Choroid plexus epithelial cell (primary cell): ENCODE measurements around the gene TMED1.

Source experiments
- DNase-seq: peaks from one replicate; pipeline ENCODE4 v3.0.0-alpha.2; 2010; ENCODE audit warnings: low read depth
- H3K4me3 ChIP-seq: 2 replicates; pipeline ENCODE4 v1.5.1; 2011; ENCODE audit warnings: low read depth, mild to moderate bottlenecking, control low read depth, low read length, moderate library complexity
- CTCF ChIP-seq: conservative IDR thresholded peaks from 2 replicates; pipeline ENCODE4 v1.5.1; 2011; ENCODE audit warnings: low read depth, mild to moderate bottlenecking, control low read depth, inconsistent platforms, low read length, moderate library complexity

TMED1 gene

GRCh38 chr19:10868872-10869547, 33.0 kb upstream of the TMED1 start:
- no peak for DNase-seq
- no peak overlapping the region for H3K4me3 ChIP-seq
- TF ChIP-seq CTCF = no peak

- TF ChIP-seq CTCF = no peak
- DNase-seq = no peak
- H3K4me3 ChIP-seq = no peak overlapping the region
Observed at GRCh38 chr19:10866495-10866894, 30.5 kb upstream of the TMED1 start.

DNA sequence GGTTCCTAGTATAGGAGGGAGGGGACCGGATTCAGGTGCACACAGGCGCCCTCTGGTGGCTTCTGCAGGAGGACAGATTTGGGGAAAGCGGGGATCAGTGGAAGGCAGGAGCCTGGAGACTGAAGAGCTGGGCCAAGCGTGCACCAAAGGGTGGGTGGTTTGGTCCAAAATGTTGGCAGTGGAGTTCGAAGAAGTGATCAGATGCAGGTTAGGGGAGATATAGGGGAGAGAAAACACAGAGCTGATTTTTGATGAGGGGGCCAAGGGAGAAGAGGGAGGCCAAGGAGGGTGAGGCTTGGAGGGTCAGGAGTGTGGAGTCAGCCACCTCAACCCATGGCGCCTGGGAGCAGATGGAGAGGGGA, 28.5 kb upstream of the TMED1 start:
- peak; percentile 82 for DNase-seq
- peak; percentile 95 for TF ChIP-seq CTCF
- H3K4me3 ChIP-seq = no peak overlapping the region

- no peak overlapping the region for H3K4me3 ChIP-seq
- peak; percentile 84 for DNase-seq
- TF ChIP-seq CTCF = no peak
Observed at GRCh38 chr19:10863107-10863717, 27.2 kb upstream of the TMED1 start.

DNA sequence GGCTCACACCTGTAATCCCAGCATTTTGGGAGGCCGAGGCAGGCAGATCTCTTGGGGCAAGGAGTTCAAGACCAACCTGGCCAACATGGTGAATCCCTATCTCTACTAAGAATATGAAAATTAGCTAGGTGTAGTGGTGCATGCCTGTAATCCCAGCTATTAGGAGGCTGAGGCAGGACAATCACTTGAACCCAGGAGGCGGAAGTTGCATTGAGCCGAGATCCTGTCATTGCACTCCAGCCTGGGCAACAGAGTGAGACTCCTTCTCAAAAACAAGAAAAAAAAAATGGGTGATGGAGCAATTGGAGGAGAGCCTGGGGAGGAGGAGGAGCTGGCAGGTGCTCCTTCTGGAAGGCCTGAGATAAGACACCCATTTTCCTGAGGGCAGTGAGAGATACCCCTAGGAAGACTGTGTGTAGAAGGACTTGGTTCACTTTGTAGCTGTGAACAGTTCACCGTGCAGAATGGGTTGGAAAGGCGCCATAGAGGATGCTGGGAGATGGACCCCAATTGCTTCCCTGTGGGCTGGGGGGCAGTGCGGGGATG, 26.6 kb upstream of the TMED1 start:
- no peak for TF ChIP-seq CTCF
- DNase-seq = no peak
- H3K4me3 ChIP-seq = no peak overlapping the region

DNA sequence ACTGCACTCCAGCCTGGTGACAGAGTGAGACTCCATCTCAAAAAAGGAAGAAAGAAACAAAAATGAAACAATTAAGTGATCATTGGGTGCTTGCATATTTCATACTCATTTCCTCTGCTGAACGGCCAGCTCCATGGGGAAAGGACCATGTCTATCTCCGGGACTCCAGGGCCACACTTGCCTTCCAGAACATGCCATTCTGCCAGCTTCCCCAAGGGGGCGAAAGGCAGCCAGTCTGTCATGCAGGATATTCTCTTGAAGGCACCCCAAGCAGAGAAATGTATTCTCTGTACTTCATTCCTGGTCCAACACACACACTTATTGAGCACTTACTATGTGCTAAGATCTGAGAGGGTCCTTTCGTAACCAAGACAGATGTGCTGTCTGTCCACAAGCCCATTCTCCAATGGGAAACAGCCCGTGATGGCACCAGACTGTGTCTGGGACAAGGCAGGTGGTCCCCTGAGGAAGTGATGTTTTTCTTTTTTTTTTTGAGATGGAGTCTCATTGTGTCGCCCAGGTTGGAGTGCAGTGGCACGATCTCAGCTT, 25.2 kb upstream of the TMED1 start:
- H3K4me3 ChIP-seq = no peak overlapping the region
- peak; percentile 70 for TF ChIP-seq CTCF
- peak; percentile 56 for DNase-seq
